OCI-LY7 (cell line): Measurements from ENCODE around the gene PLAC1. TPM values are rescaled to one million over a fixed set of nuclear protein-coding genes. Genes with fewer than 3 reads are reported as not detected.

ENCODE experiments used
- BruUV-seq: library from RNA; stranded (reverse); fragments of 400-500 nt; replicated peaks from 2 replicates; lab custom pipeline; 2021; lab: Mats Ljungman, UMichigan
- CTCF ChIA-PET: fragments of 300-600 bp; sonication (Branson Sonifier 250); formaldehyde crosslinking; loops from one replicate; lab custom pipeline; 2022; ENCODE audit warnings: antibody characterized with exemption; ENCODE audit not compliant: unreplicated experiment; lab: Charles Lee
- POLR2A ChIA-PET: fragments of 300-600 bp; sonication (Branson Sonifier 250); formaldehyde crosslinking; loops from one replicate; lab custom pipeline; 2022; ENCODE audit warnings: antibody characterized with exemption; lab: Charles Lee
- DNase-seq: peaks from one replicate; pipeline ENCODE4 v3.0.0-alpha.2; 2015; ENCODE audit warnings: low spot score
- H2AFZ ChIP-seq: fragments of 200-600 bp; sonication (generic), shearing (Covaris generic); 2 replicates; pipeline ENCODE4 v1.6.1; 2014; ENCODE audit warnings: mild to moderate bottlenecking, antibody characterized with exemption, low read length, moderate library complexity
- H3K27ac ChIP-seq: fragments of 200-600 bp; sonication (generic); 2 replicates; pipeline ENCODE4 v1.5.1; 2014; ENCODE audit warnings: mixed run types, low read depth, mild to moderate bottlenecking, moderate library complexity, low read length, inconsistent platforms; ENCODE audit not compliant: poor library complexity, severe bottlenecking
- H3K36me3 ChIP-seq: fragments of 200-600 bp; sonication (generic); 2 replicates; pipeline ENCODE4 v1.6.1; 2014; ENCODE audit warnings: mild to moderate bottlenecking, antibody characterized with exemption, low read length, moderate library complexity, mixed read lengths; ENCODE audit not compliant: insufficient read depth
- H3K4me1 ChIP-seq: fragments of 200-600 bp; sonication (generic); 2 replicates; pipeline ENCODE4 v1.5.1; 2014; ENCODE audit warnings: mild to moderate bottlenecking, low read length; ENCODE audit not compliant: insufficient read depth, poor library complexity, severe bottlenecking
- H3K4me2 ChIP-seq: fragments of 200-600 bp; sonication (generic); 2 replicates; pipeline ENCODE4 v1.6.1; 2014; ENCODE audit warnings: mild to moderate bottlenecking, low read length
- H3K4me3 ChIP-seq: fragments of 200-600 bp; sonication (generic); 2 replicates; pipeline ENCODE4 v1.5.1; 2014; ENCODE audit warnings: mild to moderate bottlenecking, low read depth, low read length; ENCODE audit not compliant: poor library complexity, severe bottlenecking
- H3K79me2 ChIP-seq: fragments of 200-600 bp; sonication (generic); 2 replicates; pipeline ENCODE4 v1.6.1; 2016; ENCODE audit warnings: low read depth, mild to moderate bottlenecking, low read length, moderate library complexity, mixed read lengths; ENCODE audit not compliant: insufficient read depth
- H3K9me2 ChIP-seq: fragments of 200-600 bp; sonication (generic); 2 replicates; pipeline ENCODE4 v1.6.1; 2016; ENCODE audit warnings: mild to moderate bottlenecking, low read length, mixed read lengths; ENCODE audit not compliant: insufficient read depth
- H3K9me3 ChIP-seq: fragments of 200-600 bp; sonication (generic); 2 replicates; pipeline ENCODE4 v1.6.1; 2014; ENCODE audit warnings: mild to moderate bottlenecking, mixed run types, low read length, mixed read lengths
- H4K20me1 ChIP-seq: fragments of 200-600 bp; sonication (generic); 2 replicates; pipeline ENCODE4 v1.6.1; 2014; ENCODE audit warnings: mild to moderate bottlenecking, antibody characterized with exemption, low read length, moderate library complexity, mixed read lengths; ENCODE audit not compliant: insufficient read depth
- EZH2phosphoT487 ChIP-seq: fragments of 200-600 bp; sonication (generic); IDR thresholded peaks from 2 replicates; pipeline ENCODE4 v1.6.1; 2018; ENCODE audit warnings: low read depth, borderline replicate concordance, mild to moderate bottlenecking, mixed run types, antibody characterized with exemption, low read length, moderate library complexity, mixed read lengths
- intact Hi-C: fragments of 100-400 bp; cut with micrococcal nuclease; formaldehyde crosslinking; loops from one replicate; pipeline ENCODE4 v1.10.0; 2022; ENCODE audit not compliant: unreplicated experiment
- total RNA-seq, 2 experiments: library from RNA; depleted of rRNA in 1 of 2; stranded (reverse); fragments of >200 nt in 1 of 2; shearing (Covaris generic) in 1 of 2; gene quantifications; 2 replicates each; pipeline ENCODE4 v1.2.3, GENCODE V29; 2014 to 2022
- TF ChIP-seq, protein P1 (sequence below): fragments of 200-600 bp; sonication (generic); conservative IDR thresholded peaks from 2 replicates; pipeline ENCODE4 v1.5.1; 2014; ENCODE audit warnings: mild to moderate bottlenecking, antibody characterized with exemption, low read length, moderate library complexity, mixed read lengths

The PLAC1 gene
- total RNA-seq, 2 experiments from 2014 or later, result 0.28 TPM; not detected in 1

DNA sequence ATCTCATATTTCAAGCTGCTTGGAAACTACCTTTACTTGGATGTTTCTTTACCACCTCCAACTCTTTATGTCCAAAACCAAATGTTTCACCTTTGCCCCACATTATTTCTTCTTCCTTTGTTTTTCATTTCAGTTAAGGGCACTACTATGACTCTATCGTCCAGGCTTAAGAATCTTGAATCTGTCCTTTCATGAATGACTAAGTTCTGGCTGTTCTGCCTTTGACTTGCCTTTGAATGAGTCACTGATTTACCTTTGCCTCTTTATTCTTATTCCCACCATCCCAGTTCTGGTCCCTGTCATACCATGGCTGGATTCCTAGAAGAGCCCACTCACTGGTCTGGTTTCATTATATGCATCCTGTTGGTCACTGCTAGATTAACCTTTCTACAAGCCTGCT lies 30.6 kb upstream of the PLAC1 start:
- ChIA-PET POLR2A (no interaction called here), CTCF (no interaction called here)
- H3K79me2 ChIP-seq, result no peaks in the 10 kb centered on the region
- H3K4me3 ChIP-seq, result no peak overlapping the region
- no peak overlapping the region for H3K4me2 ChIP-seq
- H3K27ac ChIP-seq, result no peak overlapping the region
- intact Hi-C loops, result no loop called here
- no peak for DNase-seq
- no peaks in the 10 kb centered on the region for H4K20me1 ChIP-seq
- no peaks in the 10 kb centered on the region for H3K9me3 ChIP-seq
- no peaks in the 10 kb centered on the region for H3K36me3 ChIP-seq
- H3K4me1 ChIP-seq, result no peaks in the 10 kb centered on the region
- H3K9me2 ChIP-seq, result no peaks in the 10 kb centered on the region
- TF ChIP-seq, protein P1, sequence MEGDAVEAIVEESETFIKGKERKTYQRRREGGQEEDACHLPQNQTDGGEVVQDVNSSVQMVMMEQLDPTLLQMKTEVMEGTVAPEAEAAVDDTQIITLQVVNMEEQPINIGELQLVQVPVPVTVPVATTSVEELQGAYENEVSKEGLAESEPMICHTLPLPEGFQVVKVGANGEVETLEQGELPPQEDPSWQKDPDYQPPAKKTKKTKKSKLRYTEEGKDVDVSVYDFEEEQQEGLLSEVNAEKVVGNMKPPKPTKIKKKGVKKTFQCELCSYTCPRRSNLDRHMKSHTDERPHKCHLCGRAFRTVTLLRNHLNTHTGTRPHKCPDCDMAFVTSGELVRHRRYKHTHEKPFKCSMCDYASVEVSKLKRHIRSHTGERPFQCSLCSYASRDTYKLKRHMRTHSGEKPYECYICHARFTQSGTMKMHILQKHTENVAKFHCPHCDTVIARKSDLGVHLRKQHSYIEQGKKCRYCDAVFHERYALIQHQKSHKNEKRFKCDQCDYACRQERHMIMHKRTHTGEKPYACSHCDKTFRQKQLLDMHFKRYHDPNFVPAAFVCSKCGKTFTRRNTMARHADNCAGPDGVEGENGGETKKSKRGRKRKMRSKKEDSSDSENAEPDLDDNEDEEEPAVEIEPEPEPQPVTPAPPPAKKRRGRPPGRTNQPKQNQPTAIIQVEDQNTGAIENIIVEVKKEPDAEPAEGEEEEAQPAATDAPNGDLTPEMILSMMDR, result no peak
- no peak for TF ChIP-seq EZH2phosphoT487
- no peak overlapping the region for H2AFZ ChIP-seq
- no TSS peak for BruUV-seq

DNA sequence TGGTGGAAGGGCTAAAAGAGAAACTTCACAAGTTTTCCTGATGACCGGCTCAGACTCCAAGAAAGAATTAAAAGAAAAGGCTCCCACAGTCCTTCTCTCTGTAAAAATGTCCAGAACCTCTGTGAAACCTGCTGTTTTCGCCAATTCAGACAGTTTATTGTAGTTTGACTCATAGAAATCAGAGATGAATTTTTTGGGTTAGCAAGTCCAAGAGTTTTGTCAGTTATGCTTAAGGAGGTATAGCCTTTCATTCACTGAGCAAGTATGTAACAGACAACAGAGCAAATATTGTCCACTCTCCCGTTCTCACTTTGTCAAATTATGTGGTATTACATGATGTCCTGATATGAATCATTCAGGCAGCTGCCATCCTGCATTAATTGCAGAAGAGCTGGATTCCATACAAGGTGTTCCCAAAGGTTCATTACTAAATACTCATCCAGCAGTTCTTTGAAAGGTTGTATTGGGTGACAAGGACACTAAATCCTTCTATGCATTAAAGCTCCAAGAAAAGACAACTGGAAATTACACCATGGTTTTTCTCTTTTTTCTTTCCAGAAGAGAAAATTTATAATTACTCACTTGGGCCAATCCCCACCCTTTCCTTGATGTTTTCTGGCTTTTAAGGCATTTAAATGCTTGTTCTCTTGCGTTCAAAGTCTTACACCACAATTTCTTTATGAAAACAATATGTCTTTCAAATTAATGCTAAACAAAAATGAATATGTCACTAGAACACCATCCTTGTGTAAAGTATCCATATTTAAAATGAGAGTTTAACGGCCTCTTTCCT lies 30.0 kb upstream of the PLAC1 start:
- Histone ChIP-seq H3K36me3 (no peaks in the 10 kb centered on the region), H3K9me3 (no peaks in the 10 kb centered on the region), H3K4me1 (no peaks in the 10 kb centered on the region), H2AFZ (no peak overlapping the region), H3K9me2 (no peaks in the 10 kb centered on the region), H4K20me1 (no peaks in the 10 kb centered on the region), H3K79me2 (no peaks in the 10 kb centered on the region), H3K4me3 (no peak overlapping the region), H3K4me2 (no peak overlapping the region), H3K27ac (no peak overlapping the region)
- ChIA-PET CTCF (no interaction called here), POLR2A (no interaction called here)
- DNase-seq, result no peak
- no peak for TF ChIP-seq EZH2phosphoT487
- TF ChIP-seq, protein P1, result no peak
- BruUV-seq, result no TSS peak
- intact Hi-C loops, result no loop called here

DNA sequence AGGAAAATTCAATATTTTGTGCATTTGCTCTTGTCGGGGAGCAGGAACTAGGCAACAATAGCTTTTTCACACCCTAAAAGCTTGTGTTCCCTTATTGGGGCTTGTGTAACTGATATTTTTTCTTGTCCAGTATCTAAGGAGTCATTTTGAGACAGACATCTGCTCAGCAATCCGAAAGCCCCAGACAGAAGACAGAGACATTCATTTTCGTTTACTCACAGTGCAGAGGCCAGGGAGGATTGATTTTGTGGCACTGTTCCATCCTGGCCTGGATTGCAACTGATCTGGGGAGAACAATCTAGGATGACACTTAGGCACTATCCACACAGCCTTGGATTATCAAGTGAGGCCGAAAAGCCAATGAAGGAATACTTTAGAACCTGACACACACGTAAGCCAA lies 27.4 kb upstream of the PLAC1 start:
- Histone ChIP-seq H3K4me2 (no peak overlapping the region), H2AFZ (no peak overlapping the region), H3K4me3 (no peak overlapping the region), H3K27ac (no peak overlapping the region), H3K9me2 (no peaks in the 10 kb centered on the region), H3K36me3 (no peaks in the 10 kb centered on the region), H4K20me1 (no peaks in the 10 kb centered on the region), H3K9me3 (no peaks in the 10 kb centered on the region), H3K79me2 (no peaks in the 10 kb centered on the region), H3K4me1 (no peaks in the 10 kb centered on the region)
- TF ChIP-seq EZH2phosphoT487, result no peak
- TF ChIP-seq, protein P1, result no peak
- BruUV-seq, result no TSS peak
- CTCF ChIA-PET, result no interaction called here
- intact Hi-C loops, result no loop called here
- POLR2A ChIA-PET, result interaction anchor here (0.7 kb wide), 1 partner anchor 487 kb away, joined by 3 read pairs; no protein-coding TSS in a partner anchor
- no peak for DNase-seq
